ENCODE data around the gene HIF3A.

Gene HIF3A

DNA sequence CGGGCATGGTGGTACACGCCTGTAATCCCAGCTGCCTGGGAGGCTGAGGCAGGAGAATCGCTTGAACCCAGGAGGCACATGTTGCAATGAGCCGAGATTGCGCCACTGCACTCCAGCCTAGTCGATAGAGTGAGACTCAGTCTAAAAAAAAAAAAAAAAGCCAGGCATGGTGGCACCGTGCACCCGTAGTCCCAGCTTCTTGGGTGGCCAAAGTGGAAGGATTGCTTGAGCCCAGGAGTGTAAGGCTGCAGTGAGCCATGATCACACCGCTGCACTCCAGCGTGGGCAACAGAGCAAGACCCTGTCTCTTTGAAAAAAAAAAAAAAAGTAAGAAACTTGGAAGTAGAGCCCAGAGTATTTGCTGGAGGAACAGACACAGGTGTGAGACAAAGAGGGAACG is 88.8 kb downstream of the HIF3A start:
- no peak overlapping the region for H3K4me3 ChIP-seq (ENCODE audit: low read depth, low read length)
- DNase-seq (ENCODE audit: low read depth) = no peak
- TF ChIP-seq, protein P1, sequence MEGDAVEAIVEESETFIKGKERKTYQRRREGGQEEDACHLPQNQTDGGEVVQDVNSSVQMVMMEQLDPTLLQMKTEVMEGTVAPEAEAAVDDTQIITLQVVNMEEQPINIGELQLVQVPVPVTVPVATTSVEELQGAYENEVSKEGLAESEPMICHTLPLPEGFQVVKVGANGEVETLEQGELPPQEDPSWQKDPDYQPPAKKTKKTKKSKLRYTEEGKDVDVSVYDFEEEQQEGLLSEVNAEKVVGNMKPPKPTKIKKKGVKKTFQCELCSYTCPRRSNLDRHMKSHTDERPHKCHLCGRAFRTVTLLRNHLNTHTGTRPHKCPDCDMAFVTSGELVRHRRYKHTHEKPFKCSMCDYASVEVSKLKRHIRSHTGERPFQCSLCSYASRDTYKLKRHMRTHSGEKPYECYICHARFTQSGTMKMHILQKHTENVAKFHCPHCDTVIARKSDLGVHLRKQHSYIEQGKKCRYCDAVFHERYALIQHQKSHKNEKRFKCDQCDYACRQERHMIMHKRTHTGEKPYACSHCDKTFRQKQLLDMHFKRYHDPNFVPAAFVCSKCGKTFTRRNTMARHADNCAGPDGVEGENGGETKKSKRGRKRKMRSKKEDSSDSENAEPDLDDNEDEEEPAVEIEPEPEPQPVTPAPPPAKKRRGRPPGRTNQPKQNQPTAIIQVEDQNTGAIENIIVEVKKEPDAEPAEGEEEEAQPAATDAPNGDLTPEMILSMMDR (conservative IDR thresholded peaks at IDR 0.05; ENCODE audit: low read depth, low read length) = no peak

DNA sequence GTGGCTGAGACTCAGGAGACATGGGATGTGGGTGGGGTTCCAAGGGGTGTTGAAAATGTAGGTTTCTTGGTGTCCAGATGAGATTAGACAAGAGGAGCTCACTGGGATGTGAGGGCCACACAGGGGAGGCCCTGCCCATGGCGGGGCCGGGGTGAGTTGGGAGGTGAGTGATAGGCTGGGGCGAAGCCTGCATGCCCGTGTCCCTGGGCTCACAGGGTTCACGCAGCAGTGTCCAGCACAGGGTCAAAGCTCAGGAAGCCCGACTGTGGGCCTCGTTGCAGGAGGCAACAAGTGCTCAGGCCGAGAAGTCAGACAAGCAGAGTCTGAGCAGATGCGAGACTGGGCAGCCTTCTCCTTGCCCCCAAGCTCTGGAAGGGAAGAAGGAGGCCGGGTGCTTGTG is 89.3 kb downstream of the HIF3A start:
- H3K4me3 ChIP-seq (ENCODE audit: low read depth, low read length) = no peak overlapping the region
- TF ChIP-seq, protein P1 (conservative IDR thresholded peaks at IDR 0.05; ENCODE audit: low read depth, low read length) = no peak
- DNase-seq (ENCODE audit: low read depth) = no peak

DNA sequence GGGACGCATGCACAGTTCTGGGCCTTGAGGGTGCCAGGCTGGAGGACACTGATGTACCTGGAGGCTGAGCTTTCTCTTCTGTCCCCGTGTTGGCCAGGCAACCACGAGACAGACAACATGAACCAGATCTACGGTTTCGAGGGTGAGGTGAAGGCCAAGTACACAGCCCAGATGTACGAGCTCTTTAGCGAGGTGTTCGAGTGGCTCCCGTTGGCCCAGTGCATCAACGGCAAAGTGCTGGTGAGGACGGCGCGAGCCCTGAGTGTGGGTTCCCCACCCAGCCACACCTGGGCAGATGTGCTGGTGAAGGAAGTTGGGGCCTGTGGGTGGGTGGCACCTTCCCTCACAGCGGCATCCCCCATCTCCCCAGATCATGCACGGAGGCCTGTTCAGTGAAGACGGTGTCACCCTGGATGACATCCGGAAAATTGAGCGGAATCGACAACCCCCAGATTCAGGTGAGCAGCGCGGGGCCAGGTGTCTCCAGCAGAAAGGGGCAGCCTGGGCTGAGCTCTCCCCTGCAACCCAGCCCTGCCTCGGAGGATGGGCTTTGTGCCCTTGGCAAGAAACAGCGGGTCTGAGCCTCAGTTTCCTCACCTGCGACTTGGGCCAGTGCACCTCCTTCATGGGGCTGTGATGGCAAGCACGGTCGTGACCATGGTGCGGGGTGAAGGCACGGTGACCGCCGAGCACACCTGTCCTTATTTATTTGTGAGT is 90.3 kb downstream of the HIF3A start:
- TF ChIP-seq, protein P1 (conservative IDR thresholded peaks at IDR 0.05; ENCODE audit: low read depth, low read length) = no peak
- DNase-seq (ENCODE audit: low read depth) = no peak
- no peak overlapping the region for H3K4me3 ChIP-seq (ENCODE audit: low read depth, low read length)

DNA sequence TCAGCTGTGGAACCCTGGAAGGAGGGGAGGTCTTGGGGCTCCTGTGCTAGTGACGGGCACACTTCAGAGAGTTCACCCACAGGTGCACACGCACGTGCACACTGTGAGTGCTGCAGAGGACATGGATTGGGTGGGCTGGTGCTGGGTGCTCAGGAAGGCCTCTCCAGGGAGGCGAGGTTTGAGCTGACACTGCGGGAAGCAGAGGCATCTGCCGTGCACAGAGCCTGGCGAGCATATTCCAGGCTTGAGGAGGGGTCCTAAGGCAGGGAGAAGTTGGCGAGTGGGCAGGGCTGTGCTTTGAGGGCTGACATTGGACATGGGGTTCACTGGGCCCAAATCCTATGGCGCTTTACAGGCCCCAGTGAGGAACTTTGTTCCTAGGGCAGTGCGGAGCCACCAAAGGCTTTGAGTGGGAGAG is 90.9 kb downstream of the HIF3A start:
- TF ChIP-seq, protein P1 (conservative IDR thresholded peaks at IDR 0.05; ENCODE audit: low read depth, low read length) = no peak
- H3K4me3 ChIP-seq (ENCODE audit: low read depth, low read length) = no peak overlapping the region
- no peak for DNase-seq (ENCODE audit: low read depth)

DNA sequence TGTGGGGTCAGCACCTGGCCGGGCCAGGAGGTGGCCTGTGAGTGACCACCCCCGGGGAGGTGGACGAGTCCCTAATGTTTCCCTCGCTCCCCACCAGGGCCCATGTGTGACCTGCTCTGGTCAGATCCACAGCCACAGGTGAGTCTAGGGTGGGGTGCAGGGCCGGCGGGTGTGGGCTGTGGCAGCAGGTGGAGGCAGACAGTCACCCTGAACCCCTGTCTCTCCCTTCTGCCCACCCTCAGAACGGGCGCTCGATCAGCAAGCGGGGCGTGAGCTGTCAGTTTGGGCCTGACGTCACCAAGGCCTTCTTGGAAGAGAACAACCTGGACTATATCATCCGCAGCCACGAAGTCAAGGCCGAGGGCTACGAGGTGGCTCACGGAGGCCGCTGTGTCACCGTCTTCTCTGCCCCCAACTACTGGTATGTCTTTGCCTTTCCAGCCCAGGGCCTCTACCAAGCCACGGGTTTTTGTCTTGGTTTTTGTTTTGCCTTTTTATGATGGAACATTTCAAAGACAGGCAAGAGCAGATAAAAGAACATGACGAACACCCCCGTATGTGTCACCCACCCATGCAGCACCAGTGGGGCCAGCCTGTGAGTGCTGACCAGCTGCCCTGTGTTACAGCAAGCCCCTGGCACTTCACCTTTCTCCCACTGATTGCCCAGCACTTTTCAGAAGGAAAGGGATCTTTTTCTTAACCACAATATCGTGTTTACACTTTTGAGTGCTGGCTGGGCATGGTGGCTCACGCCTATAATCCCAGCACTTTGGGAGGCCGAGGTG is 91.7 kb downstream of the HIF3A start:
- TF ChIP-seq, protein P1 (conservative IDR thresholded peaks at IDR 0.05; ENCODE audit: low read depth, low read length) = no peak
- H3K4me3 ChIP-seq (ENCODE audit: low read depth, low read length) = no peak overlapping the region
- no peak for DNase-seq (ENCODE audit: low read depth)

DNA sequence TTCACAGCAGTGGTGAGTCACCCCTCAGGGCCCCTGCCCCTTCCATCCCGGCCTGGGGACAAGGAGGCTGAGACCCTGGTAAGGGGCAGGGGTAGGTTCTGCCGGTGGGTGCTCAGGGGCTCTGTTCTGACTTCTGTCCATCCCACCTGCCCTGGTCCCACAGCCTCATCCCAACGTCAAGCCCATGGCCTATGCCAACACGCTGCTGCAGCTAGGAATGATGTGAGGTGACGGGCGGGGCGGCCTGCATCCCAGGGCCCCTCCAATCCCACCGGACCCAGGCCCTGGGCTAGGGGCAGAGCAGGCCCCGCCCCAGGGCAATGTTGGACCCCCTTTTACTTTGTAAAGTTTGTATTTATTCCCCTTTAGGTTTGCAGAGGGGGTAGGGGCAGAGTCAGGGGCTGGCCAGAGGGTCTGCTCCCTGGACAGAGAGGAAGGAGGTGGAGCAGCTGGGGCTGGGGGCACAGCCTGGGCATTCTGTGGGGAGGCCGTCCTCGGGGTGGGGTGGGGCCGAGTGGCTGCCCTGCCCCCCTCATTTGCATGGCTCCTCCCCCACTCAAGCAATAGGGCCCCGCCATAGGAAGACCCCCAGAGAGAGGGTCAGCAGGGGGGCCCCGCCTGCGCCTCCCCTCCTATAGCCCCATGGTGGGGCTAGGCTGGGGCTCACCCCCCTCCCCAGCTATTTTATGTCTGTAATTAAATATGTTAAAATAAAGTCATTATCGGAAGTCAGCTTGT is 93.4 kb downstream of the HIF3A start:
- H3K4me3 ChIP-seq (ENCODE audit: low read depth, low read length) = no peak overlapping the region
- no peak for DNase-seq (ENCODE audit: low read depth)
- TF ChIP-seq, protein P1 (conservative IDR thresholded peaks at IDR 0.05; ENCODE audit: low read depth, low read length) = no peak

Data from choroid plexus epithelial cell (primary cell).